Fibroblast of villous mesenchyme (primary cell): ENCODE measurements around the gene PARP15. TPM values are rescaled to one million over a fixed set of nuclear protein-coding genes. Genes with fewer than 3 reads are reported as not detected.

ENCODE experiments used
- DNase-seq: peaks from one replicate; pipeline ENCODE4 v3.0.0-alpha.2; 2010; ENCODE audit warnings: low read depth
- H3K4me3 ChIP-seq: 2 replicates; pipeline ENCODE4 v1.5.1; 2011; ENCODE audit warnings: low read depth, mild to moderate bottlenecking, low read length
- total RNA-seq: library from RNA; depleted of rRNA; stranded (reverse); fragments of >200 nt; gene quantifications from 2 replicates; pipeline ENCODE4 v1.2.3, GENCODE V29; 2012
- TF ChIP-seq, protein P1 (sequence below): IDR thresholded peaks from 2 replicates; pipeline ENCODE4 v1.5.1; 2012; ENCODE audit warnings: low read depth, mild to moderate bottlenecking, low read length; ENCODE audit not compliant: insufficient read depth

PARP15 gene
- total RNA-seq, 1 donor = under 0.01 TPM

- no peak overlapping the region for H3K4me3 ChIP-seq
- TF ChIP-seq, protein P1, sequence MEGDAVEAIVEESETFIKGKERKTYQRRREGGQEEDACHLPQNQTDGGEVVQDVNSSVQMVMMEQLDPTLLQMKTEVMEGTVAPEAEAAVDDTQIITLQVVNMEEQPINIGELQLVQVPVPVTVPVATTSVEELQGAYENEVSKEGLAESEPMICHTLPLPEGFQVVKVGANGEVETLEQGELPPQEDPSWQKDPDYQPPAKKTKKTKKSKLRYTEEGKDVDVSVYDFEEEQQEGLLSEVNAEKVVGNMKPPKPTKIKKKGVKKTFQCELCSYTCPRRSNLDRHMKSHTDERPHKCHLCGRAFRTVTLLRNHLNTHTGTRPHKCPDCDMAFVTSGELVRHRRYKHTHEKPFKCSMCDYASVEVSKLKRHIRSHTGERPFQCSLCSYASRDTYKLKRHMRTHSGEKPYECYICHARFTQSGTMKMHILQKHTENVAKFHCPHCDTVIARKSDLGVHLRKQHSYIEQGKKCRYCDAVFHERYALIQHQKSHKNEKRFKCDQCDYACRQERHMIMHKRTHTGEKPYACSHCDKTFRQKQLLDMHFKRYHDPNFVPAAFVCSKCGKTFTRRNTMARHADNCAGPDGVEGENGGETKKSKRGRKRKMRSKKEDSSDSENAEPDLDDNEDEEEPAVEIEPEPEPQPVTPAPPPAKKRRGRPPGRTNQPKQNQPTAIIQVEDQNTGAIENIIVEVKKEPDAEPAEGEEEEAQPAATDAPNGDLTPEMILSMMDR = no peak
- DNase-seq = no peak
Observed at GRCh38 chr3:122623031-122623829, 45.8 kb downstream of the PARP15 start.

- TF ChIP-seq, protein P1 = no peak
- H3K4me3 ChIP-seq = no peak overlapping the region
- DNase-seq = no peak
Observed at GRCh38 chr3:122626515-122627180, 49.2 kb downstream of the PARP15 start.

- H3K4me3 ChIP-seq = no peak overlapping the region
- no peak for DNase-seq
- TF ChIP-seq, protein P1 = no peak
Observed at GRCh38 chr3:122627301-122627700, 49.9 kb downstream of the PARP15 start.

DNA sequence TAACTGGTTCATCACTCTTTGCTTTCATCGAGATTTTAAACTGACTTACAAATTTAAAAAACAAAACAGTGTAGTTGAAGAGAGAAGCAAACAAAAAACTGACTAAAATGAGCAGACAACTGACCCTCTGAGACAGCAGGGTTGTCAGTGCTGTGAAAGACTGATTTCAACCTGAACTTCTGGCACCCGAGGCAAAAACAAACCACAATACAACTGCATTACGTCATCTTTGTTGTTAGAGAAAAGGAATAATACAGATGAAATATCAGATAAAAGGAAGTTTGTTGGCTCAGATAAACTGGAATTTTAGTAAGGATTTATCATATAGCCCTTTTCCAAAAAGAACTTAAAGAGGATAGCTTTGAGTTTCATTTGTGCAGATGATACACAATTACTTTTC, 51.1 kb downstream of the PARP15 start:
- no peak overlapping the region for H3K4me3 ChIP-seq
- TF ChIP-seq, protein P1 = no peak

GRCh38 chr3:122629763-122630162, 52.3 kb downstream of the PARP15 start:
- H3K4me3 ChIP-seq = no peak overlapping the region
- TF ChIP-seq, protein P1 = no peak
- DNase-seq = no peak

More for the DNA sequence above, 51.1 kb downstream of the PARP15 start:
- DNase-seq = no peak

- TF ChIP-seq, protein P1 = no peak
- no peak for DNase-seq
Observed at GRCh38 chr3:122635789-122636188, 58.3 kb downstream of the PARP15 start.

More at GRCh38 chr3:122635789-122636188, 58.3 kb downstream of the PARP15 start:
- no peak overlapping the region for H3K4me3 ChIP-seq
